ENCODE data around the gene FGGY.

The FGGY gene

GRCh38 chr1:59664166-59664565 lies 367.3 kb downstream of the FGGY start:
- DNase-seq (ENCODE audit: low read depth), result no peak
- no peak for TF ChIP-seq CTCF (IDR thresholded peaks at IDR 0.05; ENCODE audit: low read depth, low read length, missing control alignments)

DNA sequence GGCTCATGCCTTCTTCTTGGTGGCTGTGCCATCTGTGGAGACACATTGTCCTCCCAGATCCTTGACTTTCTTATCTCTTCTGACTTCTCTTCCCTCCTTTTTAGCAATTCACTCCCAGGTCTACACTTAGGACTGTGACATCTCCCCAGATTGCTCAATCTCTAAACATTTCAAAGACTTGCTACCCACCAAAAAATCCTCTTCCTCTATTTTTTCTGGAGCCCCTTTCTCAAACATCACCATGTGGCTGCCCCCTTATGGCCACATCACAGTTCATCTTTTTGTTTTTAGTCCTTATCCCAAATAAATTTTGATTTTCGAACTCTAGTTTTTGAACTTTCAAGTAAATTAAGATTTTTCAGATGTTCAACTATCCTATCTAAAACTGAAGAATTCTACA lies 369.2 kb downstream of the FGGY start:
- no peak for TF ChIP-seq CTCF (IDR thresholded peaks at IDR 0.05; ENCODE audit: low read depth, low read length, missing control alignments)
- DNase-seq (ENCODE audit: low read depth), result no peak
- no peak overlapping the region for H3K4me3 ChIP-seq (ENCODE audit: low read depth, low read length)

More at GRCh38 chr1:59664166-59664565, 367.3 kb downstream of the FGGY start:
- no peak overlapping the region for H3K4me3 ChIP-seq (ENCODE audit: low read depth, low read length)

DNA sequence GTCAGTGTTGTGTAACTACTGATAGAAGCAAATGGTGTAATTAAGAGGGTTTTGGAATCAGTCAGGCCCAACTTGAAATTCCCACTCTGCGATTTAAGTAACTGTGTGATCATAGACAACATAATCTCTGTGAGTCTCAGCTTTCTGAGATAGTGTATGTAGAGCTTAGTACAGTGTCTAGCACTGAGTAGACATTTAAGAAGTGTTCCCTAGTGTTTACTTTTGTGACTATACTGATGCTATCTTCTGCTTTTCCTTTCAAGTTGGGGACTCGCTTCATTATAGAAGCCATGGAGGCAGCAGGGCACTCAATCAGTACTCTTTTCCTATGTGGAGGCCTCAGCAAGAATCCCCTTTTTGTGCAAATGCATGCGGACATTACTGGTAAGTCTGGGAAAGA lies 370.1 kb downstream of the FGGY start:
- no peak for DNase-seq (ENCODE audit: low read depth)
- no peak overlapping the region for H3K4me3 ChIP-seq (ENCODE audit: low read depth, low read length)
- TF ChIP-seq CTCF (IDR thresholded peaks at IDR 0.05; ENCODE audit: low read depth, low read length, missing control alignments), result no peak

DNA sequence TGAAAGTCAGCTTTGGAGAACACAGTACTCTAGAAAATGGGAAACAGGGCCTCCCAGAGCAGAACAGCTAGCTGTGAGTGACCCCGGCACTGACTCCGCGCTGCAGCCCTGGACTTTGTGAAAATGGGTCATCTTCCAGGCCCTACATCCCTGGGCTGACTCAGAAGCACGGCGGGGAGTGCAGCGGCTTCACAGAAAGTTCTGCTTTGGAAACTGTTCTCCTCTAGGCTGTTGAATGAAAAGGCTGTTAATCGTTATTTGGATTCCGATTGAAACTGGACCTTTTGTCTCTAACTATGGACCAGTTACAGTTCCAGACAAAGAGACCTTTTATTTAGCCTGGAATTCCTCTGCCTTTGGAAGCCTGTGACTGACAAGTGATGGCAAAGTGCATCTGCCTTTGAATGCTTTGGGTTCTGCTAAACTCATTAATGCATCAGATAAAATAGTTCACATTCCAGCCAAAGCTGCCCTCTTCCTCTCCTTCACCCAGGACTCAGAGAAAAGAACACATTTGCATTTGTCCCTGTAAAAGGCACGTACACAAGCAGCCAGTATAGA lies 372.9 kb downstream of the FGGY start:
- no peak for TF ChIP-seq CTCF (IDR thresholded peaks at IDR 0.05; ENCODE audit: low read depth, low read length, missing control alignments)
- no peak overlapping the region for H3K4me3 ChIP-seq (ENCODE audit: low read depth, low read length)
- DNase-seq (ENCODE audit: low read depth), result no peak

- no peak for TF ChIP-seq CTCF (IDR thresholded peaks at IDR 0.05; ENCODE audit: low read depth, low read length, missing control alignments)
- no peak overlapping the region for H3K4me3 ChIP-seq (ENCODE audit: low read depth, low read length)
- no peak for DNase-seq (ENCODE audit: low read depth)
Measured at GRCh38 chr1:59670662-59671061, 373.8 kb downstream of the FGGY start.

DNA sequence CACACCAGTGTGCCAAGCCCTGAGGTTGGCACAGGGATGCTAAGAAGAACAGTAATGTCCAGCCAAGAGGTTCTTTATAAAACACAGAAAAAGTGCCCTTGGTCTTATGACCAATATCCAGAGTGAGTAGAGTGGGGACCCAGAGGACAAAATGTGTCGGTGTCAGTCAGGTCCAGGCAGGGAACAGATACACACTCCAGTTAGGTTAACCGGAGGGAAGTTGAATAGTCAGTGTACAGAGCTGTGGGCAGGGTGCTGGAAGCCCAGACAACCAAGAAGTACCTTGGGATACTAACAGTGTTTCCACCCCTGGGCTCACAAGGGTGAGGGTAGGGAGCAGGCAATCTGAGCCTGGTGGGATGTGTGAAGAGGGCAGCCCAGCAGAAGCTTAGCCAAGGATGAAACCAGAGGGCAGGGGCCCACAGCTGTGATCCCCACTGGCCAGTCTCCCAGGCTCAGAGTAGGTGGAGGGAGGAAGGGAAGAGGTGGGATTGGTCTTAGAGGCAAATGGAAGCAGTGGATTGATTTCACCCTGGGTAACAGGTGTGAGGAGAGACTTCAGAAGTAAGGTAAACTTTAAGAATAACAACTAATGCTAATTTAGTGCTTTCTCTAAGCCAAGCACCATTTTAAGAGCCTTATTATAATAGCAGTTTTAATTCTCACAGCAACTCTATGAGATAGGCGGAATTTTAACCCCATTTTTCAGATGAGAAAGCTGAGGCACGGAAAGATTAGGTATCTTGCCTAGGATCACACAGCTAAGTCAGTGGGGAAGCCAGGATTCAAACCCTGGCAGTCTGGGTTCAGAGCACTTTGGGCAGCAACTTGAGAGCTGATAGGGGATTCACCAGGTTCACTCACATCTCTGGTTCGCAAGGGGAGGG lies 374.4 kb downstream of the FGGY start:
- H3K4me3 ChIP-seq (ENCODE audit: low read depth, low read length), result no peak overlapping the region
- no peak for DNase-seq (ENCODE audit: low read depth)
- no peak for TF ChIP-seq CTCF (IDR thresholded peaks at IDR 0.05; ENCODE audit: low read depth, low read length, missing control alignments)

- TF ChIP-seq CTCF (IDR thresholded peaks at IDR 0.05; ENCODE audit: low read depth, low read length, missing control alignments), result no peak
- no peak for DNase-seq (ENCODE audit: low read depth)
Measured at GRCh38 chr1:59671953-59672305, 375.0 kb downstream of the FGGY start.

More at GRCh38 chr1:59671953-59672305, 375.0 kb downstream of the FGGY start:
- H3K4me3 ChIP-seq (ENCODE audit: low read depth, low read length), result no peak overlapping the region
